Esophagus muscularis mucosa (tissue), 4 donors: ENCODE results near the gene ZBTB7C. TPM values are rescaled to one million over a fixed set of nuclear protein-coding genes. Genes with fewer than 3 reads are reported as not detected.

ENCODE experiments used
- DNase-seq: peaks from one replicate; pipeline ENCODE4 v3.0.0-alpha.2; 2017; ENCODE audit errors: extremely low spot score
- H3K27ac ChIP-seq, 4 donors: fragments of 200-600 bp; sonication (generic); replicated peaks in 1 of 4; 1 replicate in 3 of 4; 2 replicates in 1 of 4; pipeline ENCODE4 v1.5.1; 2016 to 2019; ENCODE audit warnings: mild to moderate bottlenecking in 1 of 4
- H3K27me3 ChIP-seq, 4 donors: fragments of 200-600 bp; sonication (generic); one replicate each; pipeline versions ENCODE4 v1.5.1 to v1.6.0; 2016 to 2019
- H3K36me3 ChIP-seq, 4 donors: fragments of 200-600 bp; sonication (generic); one replicate each; pipeline ENCODE4 v1.5.1; 2016 to 2019
- H3K4me1 ChIP-seq, 4 donors: fragments of 200-600 bp; sonication (generic); one replicate each; pipeline ENCODE4 v1.5.1; 2016 to 2019
- H3K4me3 ChIP-seq, 4 donors: fragments of 200-600 bp; sonication (generic); 1 replicate in 2 of 4; 2 replicates in 2 of 4; pipeline ENCODE4 v1.5.1; 2016 to 2019; ENCODE audit warnings: mild to moderate bottlenecking in 4 of 4, moderate library complexity in 1 of 4
- H3K9me3 ChIP-seq, 4 donors: fragments of 200-600 bp; sonication (generic); 1 replicate in 3 of 4; 2 replicates in 1 of 4; pipeline ENCODE4 v1.5.1; 2016 to 2019
- EP300 ChIP-seq: sonication (generic); formaldehyde crosslinking; IDR thresholded peaks from one replicate; pipeline ENCODE4 v1.6.1; 2017; ENCODE audit warnings: antibody characterized with exemption
- POLR2A ChIP-seq: fragments of 450-650 bp; IDR thresholded peaks from one replicate; pipeline ENCODE4 v1.6.1; 2017; ENCODE audit warnings: antibody characterized with exemption, moderate library complexity, mild to moderate bottlenecking, low read depth
- POLR2AphosphoS5 ChIP-seq, 2 donors: sonication (generic); formaldehyde crosslinking; IDR thresholded peaks; one replicate each; pipeline ENCODE4 v1.6.1; 2017; ENCODE audit warnings: antibody characterized with exemption in 2 of 2
- WGBS: methylation state at CpG from one replicate; pipeline ENCODE4 v1.1.5; 2018; 5-methylcytosine and 5-hydroxymethylcytosine counted together
- intact Hi-C: fragments of 100-400 bp; cut with DNase I; formaldehyde crosslinking; loops from one replicate; pipeline ENCODE4 v1.15.1; 2023
- total RNA-seq, 4 donors: library from RNA; depleted of rRNA; stranded (reverse); fragments of >200 nt; gene quantifications; one replicate each; pipeline versions ENCODE4 v1.1.0 to v1.2.1, GENCODE V29; 2016
- TF ChIP-seq, protein P1 (sequence below), 3 experiments: fragments of 200-600 bp in 2 of 3; fragments of 450-650 bp in 1 of 3; sonication (generic) in 2 of 3; IDR thresholded peaks; one replicate each; pipeline ENCODE4 v1.5.1; 2017 to 2019; ENCODE audit warnings: antibody characterized with exemption in 3 of 3, mild to moderate bottlenecking in 2 of 3, moderate library complexity in 1 of 3

The ZBTB7C gene
- total RNA-seq, 4 donors from 2014 or later, result 6.3 to 13.2 (median 9.1) TPM

DNA sequence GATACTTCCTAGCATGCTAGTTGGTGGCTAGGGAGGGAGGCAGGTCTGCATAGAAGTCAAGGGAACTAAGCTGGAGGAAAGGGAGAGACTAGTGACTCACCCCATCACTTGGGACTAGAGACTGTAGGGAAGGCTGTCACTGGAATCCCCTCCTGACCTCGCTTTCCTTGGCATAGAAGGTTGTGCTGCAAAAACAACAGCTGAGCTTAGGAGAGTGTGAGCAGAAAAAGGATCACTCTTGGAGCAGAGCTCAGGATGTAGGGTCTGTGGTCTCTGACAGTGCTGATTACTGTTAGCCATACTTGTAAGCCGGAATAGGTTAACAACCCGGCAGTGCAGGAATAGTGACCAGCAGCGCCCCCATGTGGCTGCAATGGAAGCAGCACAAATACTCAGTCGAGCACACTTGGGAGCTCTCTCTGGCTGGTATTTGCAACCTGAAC is 411.8 kb downstream of the ZBTB7C start:
- H3K27me3 ChIP-seq, result no peaks in the 10 kb centered on the region
- no peaks in the 10 kb centered on the region for H3K4me1 ChIP-seq
- H3K27ac ChIP-seq, result no peak overlapping the region
- intact Hi-C loops, result no loop called here
- H3K4me3 ChIP-seq, result no peak overlapping the region
- no peaks in the 10 kb centered on the region for H3K36me3 ChIP-seq
- H3K9me3 ChIP-seq, result peaks cover 0 to 9% (median 4%) of the 10 kb centered on the region in 4 donors
- DNase-seq, result no peak
- no peak for TF ChIP-seq EP300
- no peak for TF ChIP-seq POLR2A
- TF ChIP-seq, protein P1, sequence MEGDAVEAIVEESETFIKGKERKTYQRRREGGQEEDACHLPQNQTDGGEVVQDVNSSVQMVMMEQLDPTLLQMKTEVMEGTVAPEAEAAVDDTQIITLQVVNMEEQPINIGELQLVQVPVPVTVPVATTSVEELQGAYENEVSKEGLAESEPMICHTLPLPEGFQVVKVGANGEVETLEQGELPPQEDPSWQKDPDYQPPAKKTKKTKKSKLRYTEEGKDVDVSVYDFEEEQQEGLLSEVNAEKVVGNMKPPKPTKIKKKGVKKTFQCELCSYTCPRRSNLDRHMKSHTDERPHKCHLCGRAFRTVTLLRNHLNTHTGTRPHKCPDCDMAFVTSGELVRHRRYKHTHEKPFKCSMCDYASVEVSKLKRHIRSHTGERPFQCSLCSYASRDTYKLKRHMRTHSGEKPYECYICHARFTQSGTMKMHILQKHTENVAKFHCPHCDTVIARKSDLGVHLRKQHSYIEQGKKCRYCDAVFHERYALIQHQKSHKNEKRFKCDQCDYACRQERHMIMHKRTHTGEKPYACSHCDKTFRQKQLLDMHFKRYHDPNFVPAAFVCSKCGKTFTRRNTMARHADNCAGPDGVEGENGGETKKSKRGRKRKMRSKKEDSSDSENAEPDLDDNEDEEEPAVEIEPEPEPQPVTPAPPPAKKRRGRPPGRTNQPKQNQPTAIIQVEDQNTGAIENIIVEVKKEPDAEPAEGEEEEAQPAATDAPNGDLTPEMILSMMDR (IDR thresholded peaks at IDR 0.05), result peak in 1 of 3 experiments; percentile 10
- TF ChIP-seq POLR2AphosphoS5 (IDR thresholded peaks at IDR 0.05), result no peak
- WGBS, result 84% methylated on average over 4 of the region's 5 CpGs

- no peak for DNase-seq
- H3K4me1 ChIP-seq, result no peaks in the 10 kb centered on the region
- 55% methylated on average over 3 of the region's 3 CpGs for WGBS
Measured at GRCh38 chr18:47996091-47996541, 413.1 kb downstream of the ZBTB7C start.

GRCh38 chr18:47995654-47996053 is 413.5 kb downstream of the ZBTB7C start:
- 90% methylated on average over 3 of the region's 3 CpGs for WGBS
- no peak overlapping the region for H3K4me3 ChIP-seq
- no peak overlapping the region for H3K27ac ChIP-seq
- no peak for DNase-seq
- H3K36me3 ChIP-seq, result no peaks in the 10 kb centered on the region
- H3K27me3 ChIP-seq, result no peaks in the 10 kb centered on the region
- H3K9me3 ChIP-seq, result peaks cover 0 to 9% (median 4%) of the 10 kb centered on the region in 4 donors
- no peaks in the 10 kb centered on the region for H3K4me1 ChIP-seq
- intact Hi-C loops, result no loop called here
- TF ChIP-seq EP300 (no peak), POLR2AphosphoS5 (IDR thresholded peaks at IDR 0.05) (no peak), POLR2A (no peak)
- TF ChIP-seq, protein P1 (IDR thresholded peaks at IDR 0.05), result no peak

More at GRCh38 chr18:47996091-47996541, 413.1 kb downstream of the ZBTB7C start:
- Histone ChIP-seq H3K9me3 (peaks cover 0 to 9% (median 4%) of the 10 kb centered on the region in 4 donors), H3K36me3 (no peaks in the 10 kb centered on the region), H3K27me3 (no peaks in the 10 kb centered on the region), H3K4me3 (no peak overlapping the region), H3K27ac (no peak overlapping the region)
- TF ChIP-seq POLR2A (no peak), POLR2AphosphoS5 (IDR thresholded peaks at IDR 0.05) (no peak), EP300 (no peak)
- TF ChIP-seq, protein P1 (IDR thresholded peaks at IDR 0.05), result no peak
- intact Hi-C loops, result no loop called here

GRCh38 chr18:47993409-47993808 is 415.8 kb downstream of the ZBTB7C start:
- H3K9me3 ChIP-seq, result peaks cover 0 to 9% (median 4%) of the 10 kb centered on the region in 4 donors
- intact Hi-C loops, result no loop called here
- DNase-seq, result no peak
- H3K27ac ChIP-seq, result no peak overlapping the region
- TF ChIP-seq, protein P1 (IDR thresholded peaks at IDR 0.05), result no peak
- TF ChIP-seq POLR2A (no peak), POLR2AphosphoS5 (IDR thresholded peaks at IDR 0.05) (no peak), EP300 (no peak)
- H3K36me3 ChIP-seq, result no peaks in the 10 kb centered on the region
- no peak overlapping the region for H3K4me3 ChIP-seq
- WGBS, result 89% methylated on average over 1 of the region's 1 CpG
- no peaks in the 10 kb centered on the region for H3K4me1 ChIP-seq
- no peaks in the 10 kb centered on the region for H3K27me3 ChIP-seq

- intact Hi-C loops, result no loop called here
- TF ChIP-seq EP300 (no peak), POLR2AphosphoS5 (IDR thresholded peaks at IDR 0.05) (no peak), POLR2A (no peak)
- TF ChIP-seq, protein P1 (IDR thresholded peaks at IDR 0.05), result no peak
- Histone ChIP-seq H3K4me1 (no peaks in the 10 kb centered on the region), H3K27ac (no peak overlapping the region), H3K4me3 (no peak overlapping the region), H3K36me3 (no peaks in the 10 kb centered on the region), H3K27me3 (no peaks in the 10 kb centered on the region), H3K9me3 (peaks cover 0 to 11% (median 4%) of the 10 kb centered on the region in 4 donors)
- WGBS, result 87% methylated on average over 6 of the region's 6 CpGs
- DNase-seq, result no peak
Measured at GRCh38 chr18:47992976-47993375, 416.2 kb downstream of the ZBTB7C start.
